ENCODE results near the gene GRIA2.

GRIA2 gene

GRCh38 chr4:157372154-157372553 lies 151.6 kb downstream of the GRIA2 start:
- DNase-seq (ENCODE audit: low read depth in 2 of 2), result no peak

GRCh38 chr4:157372567-157372966 lies 152.0 kb downstream of the GRIA2 start:
- no peak for DNase-seq (ENCODE audit: low read depth in 2 of 2)

GRCh38 chr4:157389741-157390140 lies 169.2 kb downstream of the GRIA2 start:
- no peak for DNase-seq (ENCODE audit: low read depth in 2 of 2)

GRCh38 chr4:157405070-157405469 lies 184.5 kb downstream of the GRIA2 start:
- DNase-seq (ENCODE audit: low read depth in 2 of 2), result no peak
